ENCODE data around the gene GALNT16.

GALNT16 gene

GRCh38 chr14:69260190-69260860, 367 bp downstream of the GALNT16 start:
- no peak overlapping the region for H3K27ac ChIP-seq (ENCODE audit: low read depth, low read length)
- peak overlapping the region; percentile 74 for H3K4me3 ChIP-seq (ENCODE audit: low read length)
- H3K9me3 ChIP-seq (ENCODE audit: insufficient read depth, low read depth, low read length), result no peaks in the 10 kb centered on the region
- no peaks in the 10 kb centered on the region for H3K36me3 ChIP-seq (ENCODE audit: insufficient read depth, low read length)
- H3K4me1 ChIP-seq (ENCODE audit: insufficient read depth, low read length), result peaks cover 10% of the 10 kb centered on the region; the same call in 1 of the 2 replicates
- under 1% methylated on average over 78 of the region's 78 CpGs for WGBS
- peak overlapping the region; percentile 70 for H3K9ac ChIP-seq (ENCODE audit: low read depth, low read length)
- H3K27me3 ChIP-seq (ENCODE audit: insufficient read depth, low read length), result peaks cover 58% of the 10 kb centered on the region

GRCh38 chr14:69260861-69261564, 1.1 kb downstream of the GALNT16 start:
- Histone ChIP-seq H3K4me3 (ENCODE audit: low read length) (peak overlapping the region; percentile 74), H3K4me1 (ENCODE audit: insufficient read depth, low read length) (peaks cover 10% of the 10 kb centered on the region; the same call in 1 of the 2 replicates), H3K36me3 (ENCODE audit: insufficient read depth, low read length) (no peaks in the 10 kb centered on the region), H3K9ac (ENCODE audit: low read depth, low read length) (peak overlapping the region; percentile 24; the same call in 1 of the 2 replicates), H3K9me3 (ENCODE audit: insufficient read depth, low read depth, low read length) (no peaks in the 10 kb centered on the region), H3K27me3 (ENCODE audit: insufficient read depth, low read length) (peaks cover 58% of the 10 kb centered on the region), H3K27ac (ENCODE audit: low read depth, low read length) (no peak overlapping the region)
- WGBS, result 1% methylated on average over 64 of the region's 64 CpGs

- H3K9me3 ChIP-seq (ENCODE audit: insufficient read depth, low read depth, low read length), result no peaks in the 10 kb centered on the region
- H3K36me3 ChIP-seq (ENCODE audit: insufficient read depth, low read length), result no peaks in the 10 kb centered on the region
- 31% methylated on average over 5 of the region's 5 CpGs for WGBS
- H3K27me3 ChIP-seq (ENCODE audit: insufficient read depth, low read length), result peaks cover 55% of the 10 kb centered on the region
- no peak overlapping the region for H3K9ac ChIP-seq (ENCODE audit: low read depth, low read length)
- peak overlapping the region; percentile 74 for H3K4me3 ChIP-seq (ENCODE audit: low read length)
- peaks cover 10% of the 10 kb centered on the region; the same call in 1 of the 2 replicates for H3K4me1 ChIP-seq (ENCODE audit: insufficient read depth, low read length)
- H3K27ac ChIP-seq (ENCODE audit: low read depth, low read length), result no peak overlapping the region
Observed at GRCh38 chr14:69261761-69262331, 1.9 kb downstream of the GALNT16 start.

GRCh38 chr14:69262516-69262915, 2.6 kb downstream of the GALNT16 start:
- H3K27ac ChIP-seq (ENCODE audit: low read depth, low read length), result no peak overlapping the region
- 60% methylated on average over 3 of the region's 3 CpGs for WGBS

GRCh38 chr14:69263364-69263763, 3.4 kb downstream of the GALNT16 start:
- no peak overlapping the region for H3K27ac ChIP-seq (ENCODE audit: low read depth, low read length)
- 89% methylated on average over 6 of the region's 6 CpGs for whole genome bisulfite sequencing
- H3K4me3 ChIP-seq (ENCODE audit: low read length), result no peak overlapping the region
- no peak overlapping the region for H3K9ac ChIP-seq (ENCODE audit: low read depth, low read length)
- peaks cover 40% of the 10 kb centered on the region for H3K27me3 ChIP-seq (ENCODE audit: insufficient read depth, low read length)
- H3K4me1 ChIP-seq (ENCODE audit: insufficient read depth, low read length), result peaks cover 10% of the 10 kb centered on the region; the same call in 1 of the 2 replicates
- no peaks in the 10 kb centered on the region for H3K9me3 ChIP-seq (ENCODE audit: insufficient read depth, low read depth, low read length)
- no peaks in the 10 kb centered on the region for H3K36me3 ChIP-seq (ENCODE audit: insufficient read depth, low read length)

More at GRCh38 chr14:69262516-69262915, 2.6 kb downstream of the GALNT16 start:
- H3K27me3 ChIP-seq (ENCODE audit: insufficient read depth, low read length), result peaks cover 48% of the 10 kb centered on the region
- H3K9ac ChIP-seq (ENCODE audit: low read depth, low read length), result no peak overlapping the region
- no peak overlapping the region for H3K4me3 ChIP-seq (ENCODE audit: low read length)
- H3K9me3 ChIP-seq (ENCODE audit: insufficient read depth, low read depth, low read length), result no peaks in the 10 kb centered on the region
- peaks cover 10% of the 10 kb centered on the region; the same call in 1 of the 2 replicates for H3K4me1 ChIP-seq (ENCODE audit: insufficient read depth, low read length)
- no peaks in the 10 kb centered on the region for H3K36me3 ChIP-seq (ENCODE audit: insufficient read depth, low read length)

GRCh38 chr14:69263771-69264170, 3.8 kb downstream of the GALNT16 start:
- Histone ChIP-seq H3K27me3 (ENCODE audit: insufficient read depth, low read length) (peaks cover 36% of the 10 kb centered on the region), H3K4me3 (ENCODE audit: low read length) (no peak overlapping the region)

GRCh38 chr14:69266572-69267345, 6.8 kb downstream of the GALNT16 start:
- no peak overlapping the region for H3K27ac ChIP-seq (ENCODE audit: low read depth, low read length)
- no peaks in the 10 kb centered on the region for H3K9me3 ChIP-seq (ENCODE audit: insufficient read depth, low read depth, low read length)
- 90% methylated on average over 8 of the region's 8 CpGs for WGBS
- peaks cover 6% of the 10 kb centered on the region for H3K27me3 ChIP-seq (ENCODE audit: insufficient read depth, low read length)
- no peak overlapping the region for H3K9ac ChIP-seq (ENCODE audit: low read depth, low read length)
- no peaks in the 10 kb centered on the region for H3K36me3 ChIP-seq (ENCODE audit: insufficient read depth, low read length)
- H3K4me3 ChIP-seq (ENCODE audit: low read length), result no peak overlapping the region
- peaks cover 7% of the 10 kb centered on the region; the same call in 1 of the 2 replicates for H3K4me1 ChIP-seq (ENCODE audit: insufficient read depth, low read length)

More at GRCh38 chr14:69263771-69264170, 3.8 kb downstream of the GALNT16 start:
- H3K4me1 ChIP-seq (ENCODE audit: insufficient read depth, low read length), result peaks cover 10% of the 10 kb centered on the region; the same call in 1 of the 2 replicates
- H3K9ac ChIP-seq (ENCODE audit: low read depth, low read length), result no peak overlapping the region
- WGBS, result 94% methylated on average over 8 of the region's 8 CpGs
- H3K9me3 ChIP-seq (ENCODE audit: insufficient read depth, low read depth, low read length), result no peaks in the 10 kb centered on the region
- no peak overlapping the region for H3K27ac ChIP-seq (ENCODE audit: low read depth, low read length)
- no peaks in the 10 kb centered on the region for H3K36me3 ChIP-seq (ENCODE audit: insufficient read depth, low read length)

GRCh38 chr14:69267492-69267891, 7.5 kb downstream of the GALNT16 start:
- H3K9ac ChIP-seq (ENCODE audit: low read depth, low read length), result no peak overlapping the region
- 92% methylated on average over 4 of the region's 4 CpGs for WGBS
- H3K27me3 ChIP-seq (ENCODE audit: insufficient read depth, low read length), result no peaks in the 10 kb centered on the region; the same call in 1 of the 2 replicates

GRCh38 chr14:69268223-69268622, 8.3 kb downstream of the GALNT16 start:
- Histone ChIP-seq H3K27ac (ENCODE audit: low read depth, low read length) (no peak overlapping the region), H3K4me1 (ENCODE audit: insufficient read depth, low read length) (no peaks in the 10 kb centered on the region), H3K9me3 (ENCODE audit: insufficient read depth, low read depth, low read length) (no peaks in the 10 kb centered on the region), H3K27me3 (ENCODE audit: insufficient read depth, low read length) (no peaks in the 10 kb centered on the region; the same call in 1 of the 2 replicates), H3K4me3 (ENCODE audit: low read length) (no peak overlapping the region), H3K36me3 (ENCODE audit: insufficient read depth, low read length) (no peaks in the 10 kb centered on the region), H3K9ac (ENCODE audit: low read depth, low read length) (no peak overlapping the region)
- WGBS, result 81% methylated on average over 2 of the region's 2 CpGs

More at GRCh38 chr14:69267492-69267891, 7.5 kb downstream of the GALNT16 start:
- Histone ChIP-seq H3K9me3 (ENCODE audit: insufficient read depth, low read depth, low read length) (no peaks in the 10 kb centered on the region), H3K4me1 (ENCODE audit: insufficient read depth, low read length) (0 out of 2 replicates have a peak, but pooled peaks cover under 1% of the 10 kb centered on the region), H3K4me3 (ENCODE audit: low read length) (no peak overlapping the region), H3K27ac (ENCODE audit: low read depth, low read length) (no peak overlapping the region), H3K36me3 (ENCODE audit: insufficient read depth, low read length) (no peaks in the 10 kb centered on the region)

GRCh38 chr14:69268763-69269162, 8.8 kb downstream of the GALNT16 start:
- Histone ChIP-seq H3K27me3 (ENCODE audit: insufficient read depth, low read length) (no peaks in the 10 kb centered on the region; the same call in 1 of the 2 replicates), H3K4me3 (ENCODE audit: low read length) (no peak overlapping the region), H3K9me3 (ENCODE audit: insufficient read depth, low read depth, low read length) (no peaks in the 10 kb centered on the region), H3K36me3 (ENCODE audit: insufficient read depth, low read length) (no peaks in the 10 kb centered on the region), H3K4me1 (ENCODE audit: insufficient read depth, low read length) (no peaks in the 10 kb centered on the region), H3K27ac (ENCODE audit: low read depth, low read length) (no peak overlapping the region), H3K9ac (ENCODE audit: low read depth, low read length) (no peak overlapping the region)
- 88% methylated on average over 4 of the region's 4 CpGs for WGBS

Measured in HUES64 (cell line).